ENCODE measurements around the gene VCP. TPM values are rescaled to one million over a fixed set of nuclear protein-coding genes. Genes with fewer than 3 reads are reported as not detected.

The VCP gene
- polyA plus RNA-seq, 2 donors: 60.4 to 150 TPM

GRCh38 chr9:35054185-35054835, 18.1 kb downstream of the VCP start:
- WGBS, 2 donors: 53 to 77% methylated on average over 5 of the region's 5 CpGs
- Histone ChIP-seq H3K4me1 (ENCODE audit: control insufficient read depth in 2 of 2, insufficient read depth in 2 of 2, low read length in 1 of 2) (no peaks in the 10 kb centered on the region), H3K36me3 (ENCODE audit: control insufficient read depth in 2 of 2, insufficient read depth in 2 of 2, low read length in 1 of 2) (peaks cover 17 to 24% of the 10 kb centered on the region in 2 donors), H3K9me3 (ENCODE audit: control insufficient read depth in 2 of 2, insufficient read depth in 1 of 2, low read depth in 1 of 2, low read length in 1 of 2) (no peaks in the 10 kb centered on the region), H3K27me3 (ENCODE audit: control insufficient read depth in 1 of 2, insufficient read depth in 2 of 2, low read length in 2 of 2) (no peaks in the 10 kb centered on the region), H3K4me3 (ENCODE audit: low read depth in 1 of 2, low read length in 2 of 2) (no peak overlapping the region), H3K27ac (ENCODE audit: low read depth in 2 of 2, low read length in 1 of 2) (no peak overlapping the region)

- WGBS, 2 donors: 83 to 84% methylated on average over 7 of the region's 7 CpGs
- H3K36me3 ChIP-seq (ENCODE audit: control insufficient read depth in 2 of 2, insufficient read depth in 2 of 2, low read length in 1 of 2): peaks cover 6 to 7% of the 10 kb centered on the region in 2 donors
Measured at GRCh38 chr9:35051069-35051967, 21.1 kb downstream of the VCP start.

GRCh38 chr9:35048511-35048910, 23.9 kb downstream of the VCP start:
- H3K36me3 ChIP-seq (ENCODE audit: control insufficient read depth in 2 of 2, insufficient read depth in 2 of 2, low read length in 1 of 2): peaks cover 2% of the 10 kb centered on the region in 2 donors
- H3K4me3 ChIP-seq (ENCODE audit: low read depth in 1 of 2, low read length in 2 of 2): no peak overlapping the region
- H3K27me3 ChIP-seq (ENCODE audit: control insufficient read depth in 1 of 2, insufficient read depth in 2 of 2, low read length in 2 of 2): no peaks in the 10 kb centered on the region
- H3K9me3 ChIP-seq (ENCODE audit: control insufficient read depth in 2 of 2, insufficient read depth in 1 of 2, low read depth in 1 of 2, low read length in 1 of 2): no peaks in the 10 kb centered on the region
- H3K27ac ChIP-seq (ENCODE audit: low read depth in 2 of 2, low read length in 1 of 2): no peak overlapping the region
- WGBS, 2 donors: 96 to 97% methylated on average over 6 of the region's 6 CpGs
- H3K4me1 ChIP-seq (ENCODE audit: control insufficient read depth in 2 of 2, insufficient read depth in 2 of 2, low read length in 1 of 2): no peaks in the 10 kb centered on the region

More at GRCh38 chr9:35051069-35051967, 21.1 kb downstream of the VCP start:
- Histone ChIP-seq H3K4me1 (ENCODE audit: control insufficient read depth in 2 of 2, insufficient read depth in 2 of 2, low read length in 1 of 2) (no peaks in the 10 kb centered on the region), H3K27me3 (ENCODE audit: control insufficient read depth in 1 of 2, insufficient read depth in 2 of 2, low read length in 2 of 2) (no peaks in the 10 kb centered on the region), H3K4me3 (ENCODE audit: low read depth in 1 of 2, low read length in 2 of 2) (no peak overlapping the region), H3K9me3 (ENCODE audit: control insufficient read depth in 2 of 2, insufficient read depth in 1 of 2, low read depth in 1 of 2, low read length in 1 of 2) (no peaks in the 10 kb centered on the region), H3K27ac (ENCODE audit: low read depth in 2 of 2, low read length in 1 of 2) (peak overlapping the region in 1 of 2 donors; percentile 13)

- Histone ChIP-seq H3K36me3 (ENCODE audit: control insufficient read depth in 2 of 2, insufficient read depth in 2 of 2, low read length in 1 of 2) (peaks cover 0 to 7% of the 10 kb centered on the region in 2 donors), H3K4me3 (ENCODE audit: low read depth in 1 of 2, low read length in 2 of 2) (no peak overlapping the region), H3K4me1 (ENCODE audit: control insufficient read depth in 2 of 2, insufficient read depth in 2 of 2, low read length in 1 of 2) (no peaks in the 10 kb centered on the region), H3K27ac (ENCODE audit: low read depth in 2 of 2, low read length in 1 of 2) (no peak overlapping the region), H3K27me3 (ENCODE audit: control insufficient read depth in 1 of 2, insufficient read depth in 2 of 2, low read length in 2 of 2) (no peaks in the 10 kb centered on the region), H3K9me3 (ENCODE audit: control insufficient read depth in 2 of 2, insufficient read depth in 1 of 2, low read depth in 1 of 2, low read length in 1 of 2) (no peaks in the 10 kb centered on the region)
- 87 to 89% methylated on average over 3 of the region's 3 CpGs for WGBS, 2 donors
Measured at GRCh38 chr9:35044071-35044470, 28.4 kb downstream of the VCP start.

- Histone ChIP-seq H3K27me3 (ENCODE audit: control insufficient read depth in 1 of 2, insufficient read depth in 2 of 2, low read length in 2 of 2) (no peaks in the 10 kb centered on the region), H3K4me3 (ENCODE audit: low read depth in 1 of 2, low read length in 2 of 2) (no peak overlapping the region), H3K36me3 (ENCODE audit: control insufficient read depth in 2 of 2, insufficient read depth in 2 of 2, low read length in 1 of 2) (peaks cover 0 to 7% of the 10 kb centered on the region in 2 donors), H3K4me1 (ENCODE audit: control insufficient read depth in 2 of 2, insufficient read depth in 2 of 2, low read length in 1 of 2) (no peaks in the 10 kb centered on the region), H3K27ac (ENCODE audit: low read depth in 2 of 2, low read length in 1 of 2) (no peak overlapping the region), H3K9me3 (ENCODE audit: control insufficient read depth in 2 of 2, insufficient read depth in 1 of 2, low read depth in 1 of 2, low read length in 1 of 2) (no peaks in the 10 kb centered on the region)
- WGBS, 2 donors: 92 to 93% methylated on average over 6 of the region's 6 CpGs
Measured at GRCh38 chr9:35042891-35043545, 29.4 kb downstream of the VCP start.

- Histone ChIP-seq H3K36me3 (ENCODE audit: control insufficient read depth in 2 of 2, insufficient read depth in 2 of 2, low read length in 1 of 2) (peaks cover 0 to 7% of the 10 kb centered on the region in 2 donors), H3K4me3 (ENCODE audit: low read depth in 1 of 2, low read length in 2 of 2) (no peak overlapping the region), H3K9me3 (ENCODE audit: control insufficient read depth in 2 of 2, insufficient read depth in 1 of 2, low read depth in 1 of 2, low read length in 1 of 2) (no peaks in the 10 kb centered on the region), H3K27ac (ENCODE audit: low read depth in 2 of 2, low read length in 1 of 2) (no peak overlapping the region), H3K4me1 (ENCODE audit: control insufficient read depth in 2 of 2, insufficient read depth in 2 of 2, low read length in 1 of 2) (no peaks in the 10 kb centered on the region), H3K27me3 (ENCODE audit: control insufficient read depth in 1 of 2, insufficient read depth in 2 of 2, low read length in 2 of 2) (no peaks in the 10 kb centered on the region)
- 83 to 92% methylated on average over 3 of the region's 3 CpGs for WGBS, 2 donors
Measured at GRCh38 chr9:35042081-35042604, 30.3 kb downstream of the VCP start.

- Histone ChIP-seq H3K27ac (ENCODE audit: low read depth in 2 of 2, low read length in 1 of 2) (peak overlapping the region in 1 of 2 donors; percentile 9), H3K27me3 (ENCODE audit: control insufficient read depth in 1 of 2, insufficient read depth in 2 of 2, low read length in 2 of 2) (no peaks in the 10 kb centered on the region), H3K36me3 (ENCODE audit: control insufficient read depth in 2 of 2, insufficient read depth in 2 of 2, low read length in 1 of 2) (no peaks in the 10 kb centered on the region), H3K4me3 (ENCODE audit: low read depth in 1 of 2, low read length in 2 of 2) (no peak overlapping the region), H3K9me3 (ENCODE audit: control insufficient read depth in 2 of 2, insufficient read depth in 1 of 2, low read depth in 1 of 2, low read length in 1 of 2) (no peaks in the 10 kb centered on the region), H3K4me1 (ENCODE audit: control insufficient read depth in 2 of 2, insufficient read depth in 2 of 2, low read length in 1 of 2) (peaks cover 0 to 3% of the 10 kb centered on the region in 2 donors)
- WGBS, 2 donors: 42 to 49% methylated on average over 48 of the region's 48 CpGs
Measured at GRCh38 chr9:35035851-35036701, 36.3 kb downstream of the VCP start.

GRCh38 chr9:35033101-35033500, 39.3 kb downstream of the VCP start:
- 92% methylated on average over 2 of the region's 2 CpGs for WGBS, 2 donors
- Histone ChIP-seq H3K27ac (ENCODE audit: low read depth in 2 of 2, low read length in 1 of 2) (no peak overlapping the region), H3K27me3 (ENCODE audit: control insufficient read depth in 1 of 2, insufficient read depth in 2 of 2, low read length in 2 of 2) (no peaks in the 10 kb centered on the region), H3K4me1 (ENCODE audit: control insufficient read depth in 2 of 2, insufficient read depth in 2 of 2, low read length in 1 of 2) (peaks cover 0 to 3% of the 10 kb centered on the region in 2 donors), H3K36me3 (ENCODE audit: control insufficient read depth in 2 of 2, insufficient read depth in 2 of 2, low read length in 1 of 2) (no peaks in the 10 kb centered on the region), H3K9me3 (ENCODE audit: control insufficient read depth in 2 of 2, insufficient read depth in 1 of 2, low read depth in 1 of 2, low read length in 1 of 2) (no peaks in the 10 kb centered on the region), H3K4me3 (ENCODE audit: low read depth in 1 of 2, low read length in 2 of 2) (no peak overlapping the region)

GRCh38 chr9:35029852-35030251, 42.6 kb downstream of the VCP start:
- H3K9me3 ChIP-seq (ENCODE audit: control insufficient read depth in 2 of 2, insufficient read depth in 1 of 2, low read depth in 1 of 2, low read length in 1 of 2): no peaks in the 10 kb centered on the region
- H3K4me1 ChIP-seq (ENCODE audit: control insufficient read depth in 2 of 2, insufficient read depth in 2 of 2, low read length in 1 of 2): no peaks in the 10 kb centered on the region
- no peak overlapping the region for H3K27ac ChIP-seq (ENCODE audit: low read depth in 2 of 2, low read length in 1 of 2)
- WGBS, 2 donors: 56 to 63% methylated on average over 2 of the region's 2 CpGs
- H3K27me3 ChIP-seq (ENCODE audit: control insufficient read depth in 1 of 2, insufficient read depth in 2 of 2, low read length in 2 of 2): no peaks in the 10 kb centered on the region
- no peak overlapping the region for H3K4me3 ChIP-seq (ENCODE audit: low read depth in 1 of 2, low read length in 2 of 2)
- H3K36me3 ChIP-seq (ENCODE audit: control insufficient read depth in 2 of 2, insufficient read depth in 2 of 2, low read length in 1 of 2): no peaks in the 10 kb centered on the region
